Measurements from ENCODE around the gene MRPL48. TPM values are rescaled to one million over a fixed set of nuclear protein-coding genes. Genes with fewer than 3 reads are reported as not detected.
A peak's percentile ranks its signal among the peaks of the same experiment; 100 is the strongest.

The MRPL48 gene
- total RNA-seq, 1 experiment from 2014 or later, result 44.3 TPM

- DNase-seq (ENCODE audit: low read depth), result no peak
- in situ Hi-C loops (cut with HindIII; ENCODE audit: low pct_unique_long_range_greater_than_20kb, low sequenced_read_pairs), result no loop called here
These were observed 23.0 kb downstream of the MRPL48 start for GRCh38 chr11:73810637-73811036.

GRCh38 chr11:73812234-73812633 lies 24.6 kb downstream of the MRPL48 start:
- in situ Hi-C loops (cut with HindIII; ENCODE audit: low pct_unique_long_range_greater_than_20kb, low sequenced_read_pairs), result no loop called here
- DNase-seq (ENCODE audit: low read depth), result no peak

GRCh38 chr11:73814812-73815211 lies 27.1 kb downstream of the MRPL48 start:
- DNase-seq (ENCODE audit: low read depth), result no peak
- in situ Hi-C loops (cut with HindIII; ENCODE audit: low pct_unique_long_range_greater_than_20kb, low sequenced_read_pairs), result no loop called here

- in situ Hi-C loops (cut with HindIII; ENCODE audit: low pct_unique_long_range_greater_than_20kb, low sequenced_read_pairs), result no loop called here
- DNase-seq (ENCODE audit: low read depth), result no peak
These were observed 31.2 kb downstream of the MRPL48 start for GRCh38 chr11:73818846-73819245.

DNA sequence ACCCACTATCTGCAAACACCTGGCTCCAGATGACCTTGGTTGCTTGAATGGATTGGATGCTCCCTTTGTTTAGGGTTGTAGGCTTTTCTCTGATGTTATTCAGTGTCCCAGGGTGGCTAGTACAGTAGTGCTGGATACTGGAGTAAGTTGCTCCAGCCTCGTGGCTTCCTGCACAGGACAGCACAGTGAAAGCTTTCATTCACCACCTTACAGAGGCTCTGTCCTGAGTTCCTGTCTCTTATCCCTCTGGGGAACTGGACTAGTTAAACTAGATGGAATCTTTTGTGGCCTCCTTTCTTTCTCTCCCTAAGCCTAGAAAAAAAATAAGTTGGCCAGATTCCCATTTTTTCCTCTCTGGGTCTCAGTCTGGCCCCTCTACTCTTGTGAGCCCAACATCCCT lies 42.6 kb downstream of the MRPL48 start:
- in situ Hi-C loops (cut with HindIII; ENCODE audit: low pct_unique_long_range_greater_than_20kb, low sequenced_read_pairs), result no loop called here
- no peak for DNase-seq (ENCODE audit: low read depth)

- in situ Hi-C loops (cut with HindIII; ENCODE audit: low pct_unique_long_range_greater_than_20kb, low sequenced_read_pairs), result no loop called here
- no peak for DNase-seq (ENCODE audit: low read depth)
These were observed 45.4 kb downstream of the MRPL48 start for GRCh38 chr11:73833067-73833466.

GRCh38 chr11:73838443-73839122 lies 50.9 kb downstream of the MRPL48 start:
- peak; percentile 12 for DNase-seq (ENCODE audit: low read depth)
- in situ Hi-C loops (cut with HindIII; ENCODE audit: low pct_unique_long_range_greater_than_20kb, low sequenced_read_pairs), result no loop called here

DNA sequence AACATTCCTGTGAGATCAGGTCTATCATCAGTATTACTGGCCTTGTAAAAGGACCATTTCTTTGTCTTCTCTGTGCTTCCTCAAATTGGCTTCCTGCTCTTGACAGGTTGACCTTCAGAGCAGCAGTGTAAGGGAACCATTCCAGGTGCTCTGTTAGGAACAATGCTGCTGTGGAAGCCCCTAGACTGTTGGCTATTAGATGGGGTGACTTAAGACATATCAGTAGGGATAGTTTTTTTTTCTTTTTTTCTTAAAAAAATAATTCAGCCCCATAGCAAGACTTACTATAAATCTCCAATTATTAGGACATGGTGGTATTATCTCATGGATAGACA lies 51.4 kb downstream of the MRPL48 start:
- in situ Hi-C loops (cut with HindIII; ENCODE audit: low pct_unique_long_range_greater_than_20kb, low sequenced_read_pairs), result no loop called here
- DNase-seq (ENCODE audit: low read depth), result no peak

DNA sequence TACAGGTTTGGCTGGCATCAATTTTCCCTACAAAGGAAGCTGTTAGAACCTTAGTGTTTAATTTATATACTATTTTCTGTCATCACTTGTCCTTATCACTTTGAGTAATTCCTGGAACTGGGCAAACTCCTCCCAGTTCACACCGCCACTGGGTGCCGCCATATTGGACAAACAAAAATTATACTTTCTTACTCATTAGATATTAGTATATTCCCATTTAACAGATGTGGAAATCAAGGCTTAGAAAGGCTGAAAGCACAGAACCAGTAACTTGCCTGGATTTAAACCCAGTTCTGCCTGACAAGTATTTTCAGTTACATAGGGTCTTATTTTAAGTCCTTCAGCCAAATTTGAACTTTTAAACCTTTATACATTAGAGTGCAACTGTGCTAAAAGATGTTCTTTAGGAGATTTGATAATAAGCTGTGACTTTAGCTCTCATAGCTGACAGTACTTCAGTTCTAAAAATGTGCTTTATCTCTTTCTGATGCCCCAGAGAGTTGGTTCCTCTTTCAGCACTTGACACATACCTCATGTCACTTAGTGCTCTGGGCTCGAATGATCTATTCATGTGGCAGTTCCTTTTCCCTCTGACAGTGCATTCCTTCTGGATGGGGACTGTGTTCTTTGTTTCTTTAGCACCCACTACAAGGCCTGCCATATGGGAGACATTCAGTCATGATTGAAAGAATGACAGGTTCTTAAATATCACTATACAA lies 63.5 kb downstream of the MRPL48 start:
- no peak for DNase-seq (ENCODE audit: low read depth)
- in situ Hi-C loops (cut with HindIII; ENCODE audit: low pct_unique_long_range_greater_than_20kb, low sequenced_read_pairs), result no loop called here

DNA sequence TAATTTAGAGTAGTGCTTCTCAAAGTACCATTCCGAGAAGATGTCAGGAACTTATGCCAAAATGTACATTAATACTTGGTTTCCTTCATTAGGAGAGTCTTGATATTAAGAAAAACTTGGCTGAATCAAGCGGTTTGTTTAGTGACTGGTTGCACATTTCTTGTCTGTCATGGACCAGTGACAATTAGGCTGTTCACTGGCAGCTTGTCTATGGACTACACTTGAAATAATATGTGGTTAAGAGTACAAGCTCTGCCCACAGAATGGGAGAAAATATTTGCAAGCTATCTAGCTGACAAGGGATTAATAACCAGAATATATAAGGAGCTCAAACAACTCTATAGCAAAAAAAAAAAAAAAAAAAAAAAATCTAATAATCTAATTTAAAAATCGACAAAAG lies 64.4 kb downstream of the MRPL48 start:
- in situ Hi-C loops (cut with HindIII; ENCODE audit: low pct_unique_long_range_greater_than_20kb, low sequenced_read_pairs), result no loop called here

DNA sequence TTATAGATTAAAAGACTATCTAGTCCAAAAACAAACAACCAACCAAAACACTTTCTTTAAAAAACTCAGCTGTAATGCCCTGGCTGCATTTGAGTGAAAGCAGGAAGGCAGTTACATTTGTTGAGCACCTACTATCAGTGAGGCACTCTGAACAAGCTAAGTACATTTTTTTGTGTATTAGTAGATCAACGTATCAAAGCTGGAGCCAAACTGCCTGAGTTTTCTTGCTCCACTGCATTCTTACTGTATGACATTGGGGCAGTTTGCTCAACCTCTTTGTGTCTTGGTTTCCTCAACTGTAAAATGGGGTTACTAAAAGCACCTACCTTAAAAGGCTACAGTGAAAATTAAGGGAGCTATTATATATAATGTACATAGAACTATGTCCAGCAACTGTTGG lies 67.0 kb downstream of the MRPL48 start:
- DNase-seq (ENCODE audit: low read depth), result no peak
- in situ Hi-C loops (cut with HindIII; ENCODE audit: low pct_unique_long_range_greater_than_20kb, low sequenced_read_pairs), result no loop called here

More for the DNA sequence above, 64.4 kb downstream of the MRPL48 start:
- no peak for DNase-seq (ENCODE audit: low read depth)

DNA sequence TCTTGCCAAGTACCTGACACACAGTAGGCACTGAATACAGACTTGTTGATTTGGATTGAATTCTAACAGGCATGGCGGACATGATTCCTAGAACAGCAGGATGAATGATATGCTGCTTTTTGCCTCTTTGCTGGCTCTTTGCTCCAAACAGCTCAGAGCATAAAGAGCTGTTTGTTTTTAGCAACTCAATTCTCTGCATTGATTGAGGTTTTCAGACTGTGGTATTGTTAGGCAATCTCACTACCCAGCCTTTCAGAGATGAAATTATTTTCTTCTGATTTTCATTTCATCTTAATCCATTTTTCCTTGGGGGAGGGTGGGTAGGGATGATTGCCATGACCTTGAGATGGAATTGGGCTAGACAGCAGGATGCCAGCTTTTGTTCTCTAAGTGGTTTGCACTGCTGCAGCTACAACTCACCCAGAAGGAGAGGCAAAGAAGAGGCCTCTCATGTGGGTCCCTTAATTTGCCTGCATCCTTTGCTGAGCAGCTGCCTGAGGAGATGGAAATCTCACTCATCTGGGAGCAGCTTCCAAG lies 68.4 kb downstream of the MRPL48 start:
- in situ Hi-C loops (cut with HindIII; ENCODE audit: low pct_unique_long_range_greater_than_20kb, low sequenced_read_pairs), result no loop called here
- DNase-seq (ENCODE audit: low read depth), result no peak

DNA sequence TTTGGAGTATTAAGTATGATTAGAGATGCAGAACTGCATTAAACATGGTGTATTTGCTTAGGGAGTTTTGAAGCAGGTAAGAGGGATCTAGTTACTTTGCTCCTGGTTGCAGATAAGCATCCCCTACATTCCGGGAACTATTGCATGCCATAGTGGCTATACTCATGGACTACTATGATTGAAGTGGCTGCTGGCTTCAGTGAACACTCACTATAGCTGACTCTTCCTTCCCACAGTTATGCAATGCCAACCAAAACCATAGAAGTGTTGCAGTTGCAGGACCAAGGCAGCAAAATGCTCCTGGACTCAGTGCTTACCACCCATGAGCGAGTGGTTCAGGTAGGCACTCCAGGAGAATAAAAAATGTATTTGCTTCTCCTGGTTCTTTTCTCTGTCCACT lies 72.0 kb downstream of the MRPL48 start:
- no peak for DNase-seq (ENCODE audit: low read depth)
- in situ Hi-C loops (cut with HindIII; ENCODE audit: low pct_unique_long_range_greater_than_20kb, low sequenced_read_pairs), result no loop called here

GRCh38 chr11:73860202-73860601 lies 72.5 kb downstream of the MRPL48 start:
- in situ Hi-C loops (cut with HindIII; ENCODE audit: low pct_unique_long_range_greater_than_20kb, low sequenced_read_pairs), result no loop called here

DNA sequence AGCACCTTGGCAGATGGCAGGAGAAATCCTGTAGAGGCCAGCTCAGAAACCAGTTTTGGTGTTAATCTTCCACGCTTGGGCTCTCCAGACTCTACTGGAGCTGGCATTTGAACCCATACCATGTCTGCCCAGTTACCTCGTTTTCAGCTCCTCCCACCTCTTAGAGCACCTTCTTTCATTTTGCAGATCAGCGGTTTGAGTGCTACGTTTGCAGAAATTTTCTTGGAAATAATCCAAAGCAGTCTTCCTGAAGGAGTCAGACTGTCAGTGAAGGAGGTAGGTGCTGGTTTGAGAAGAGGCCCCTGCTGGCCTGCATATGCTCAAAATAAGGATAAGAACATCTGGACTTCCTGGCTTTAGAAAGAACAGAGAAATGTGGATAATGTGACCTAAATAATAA lies 75.3 kb downstream of the MRPL48 start:
- DNase-seq (ENCODE audit: low read depth), result no peak
- in situ Hi-C loops (cut with HindIII; ENCODE audit: low pct_unique_long_range_greater_than_20kb, low sequenced_read_pairs), result no loop called here

More at GRCh38 chr11:73860202-73860601, 72.5 kb downstream of the MRPL48 start:
- no peak for DNase-seq (ENCODE audit: low read depth)

GRCh38 chr11:73866095-73866579 lies 78.5 kb downstream of the MRPL48 start:
- DNase-seq (ENCODE audit: low read depth), result no peak
- in situ Hi-C loops (cut with HindIII; ENCODE audit: low pct_unique_long_range_greater_than_20kb, low sequenced_read_pairs), result no loop called here

- peak; percentile 77 for DNase-seq (ENCODE audit: low read depth)
These were observed 78.9 kb downstream of the MRPL48 start for GRCh38 chr11:73866586-73866996.

GRCh38 chr11:73869332-73869949 lies 81.8 kb downstream of the MRPL48 start:
- no peak for DNase-seq (ENCODE audit: low read depth)
- in situ Hi-C loops (cut with HindIII; ENCODE audit: low pct_unique_long_range_greater_than_20kb, low sequenced_read_pairs), result no loop called here

More at GRCh38 chr11:73866586-73866996, 78.9 kb downstream of the MRPL48 start:
- in situ Hi-C loops (cut with HindIII; ENCODE audit: low pct_unique_long_range_greater_than_20kb, low sequenced_read_pairs), result no loop called here

- DNase-seq (ENCODE audit: low read depth), result no peak
- in situ Hi-C loops (cut with HindIII; ENCODE audit: low pct_unique_long_range_greater_than_20kb, low sequenced_read_pairs), result no loop called here
These were observed 82.6 kb downstream of the MRPL48 start for GRCh38 chr11:73870261-73870660.
